GM19025 (cell line): Measurements from ENCODE around the gene C6orf120.
"Not testable (repeated sequence)": the region's sequence is repeated elsewhere in the genome, so short reads cannot be mapped to it uniquely, and the experiment has no call there.

Experiments used
- ATAC-seq: cut with Tn5 transposase; IDR thresholded peaks from one replicate; pipeline ENCODE4 v1.9.1; 2021; ENCODE audit warnings: mild to moderate bottlenecking, low read depth, moderate library complexity; ENCODE audit not compliant: unreplicated experiment

C6orf120 gene

GRCh38 chr6:169677096-169677495 is 24.8 kb upstream of the C6orf120 start:
- no peak for ATAC-seq

GRCh38 chr6:169678342-169678741 is 23.6 kb upstream of the C6orf120 start:
- no peak for ATAC-seq

- no peak for ATAC-seq
Measured at GRCh38 chr6:169684056-169684455, 17.9 kb upstream of the C6orf120 start.

- ATAC-seq = no peak
Measured at GRCh38 chr6:169685860-169686259, 16.1 kb upstream of the C6orf120 start.

- no peak for ATAC-seq
Measured at GRCh38 chr6:169689287-169689686, 12.6 kb upstream of the C6orf120 start.

- ATAC-seq = no peak
Measured at GRCh38 chr6:169691260-169691659, 10.7 kb upstream of the C6orf120 start.

GRCh38 chr6:169692516-169692915 is 9.4 kb upstream of the C6orf120 start:
- ATAC-seq = no peak

- no peak for ATAC-seq
Measured at GRCh38 chr6:169695131-169695530, 6.8 kb upstream of the C6orf120 start.

GRCh38 chr6:169697115-169697514 is 4.8 kb upstream of the C6orf120 start:
- not testable (repeated sequence) for ATAC-seq

GRCh38 chr6:169700296-169700695 is 1.6 kb upstream of the C6orf120 start:
- no peak for ATAC-seq

GRCh38 chr6:169701311-169701953 is 494 bp upstream of the C6orf120 start:
- ATAC-seq = no peak

- peak; percentile 1 for ATAC-seq
Measured at GRCh38 chr6:169702840-169703246, 917 bp downstream of the C6orf120 start.

GRCh38 chr6:169707772-169708171 is 5.8 kb downstream of the C6orf120 start:
- no peak for ATAC-seq

GRCh38 chr6:169709293-169709692 is 7.4 kb downstream of the C6orf120 start:
- ATAC-seq = no peak

GRCh38 chr6:169710009-169710408 is 8.1 kb downstream of the C6orf120 start:
- no peak for ATAC-seq

- ATAC-seq = no peak
Measured at GRCh38 chr6:169714178-169714577, 12.3 kb downstream of the C6orf120 start.

- ATAC-seq = no peak
Measured at GRCh38 chr6:169714595-169714994, 12.7 kb downstream of the C6orf120 start.

GRCh38 chr6:169719117-169719516 is 17.2 kb downstream of the C6orf120 start:
- ATAC-seq = no peak

- ATAC-seq = no peak
Measured at GRCh38 chr6:169720207-169720855, 18.4 kb downstream of the C6orf120 start.

- ATAC-seq = no peak
Measured at GRCh38 chr6:169722362-169723199, 20.7 kb downstream of the C6orf120 start.

GRCh38 chr6:169723200-169723909 is 21.4 kb downstream of the C6orf120 start:
- peak; percentile 28 for ATAC-seq
